DMS153 treated with DMSO at 0.1 percent for 48 hours (cell line): Measurements from ENCODE around the gene ISM1.
A peak's percentile ranks its signal among the peaks of the same experiment; 100 is the strongest.

Experiments
- DNase-seq: peaks from one replicate; lab custom pipeline; 2025; ENCODE audit not compliant: unreplicated experiment; lab: John Stamatoyannopoulos, UW

ISM1 gene

DNA sequence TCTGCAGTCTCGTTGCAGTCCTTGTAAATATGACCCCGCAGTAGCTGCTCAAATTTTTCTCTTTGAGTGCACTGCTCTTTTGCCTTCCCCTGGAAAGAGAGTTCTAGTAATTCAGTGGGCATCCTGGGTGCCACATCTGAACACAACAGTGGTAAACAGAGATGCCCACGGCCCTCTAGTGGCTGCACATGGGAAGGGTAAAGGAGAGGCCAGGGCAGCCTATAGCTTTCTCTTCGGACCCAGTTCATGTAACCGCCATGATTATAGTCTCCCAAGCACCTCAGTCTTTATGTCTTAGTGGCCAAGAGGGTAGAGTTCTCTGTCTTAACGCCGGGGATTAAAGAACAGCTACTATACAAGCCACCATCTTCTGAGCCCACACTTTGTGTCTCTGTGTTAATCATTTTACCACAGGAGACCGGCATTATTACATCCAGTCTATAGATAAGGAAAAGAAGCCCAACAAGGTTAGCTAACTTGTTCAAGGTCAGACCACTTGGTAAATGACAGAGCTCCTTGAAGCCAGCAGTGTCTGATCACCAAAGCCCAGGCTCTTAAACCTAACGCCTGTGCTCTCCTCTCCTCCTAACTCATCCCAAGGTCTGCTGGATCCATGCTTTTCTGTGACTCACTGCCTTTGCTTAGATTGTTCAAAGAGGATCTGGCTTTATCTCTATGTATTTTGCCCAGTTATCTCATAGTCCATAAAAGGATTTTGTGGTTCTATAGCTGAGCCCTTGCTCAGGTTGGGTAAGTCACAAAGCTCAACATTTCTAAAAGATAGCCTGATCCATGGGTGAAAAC is 81.8 kb downstream of the ISM1 start:
- peak; percentile 9 for DNase-seq

DNA sequence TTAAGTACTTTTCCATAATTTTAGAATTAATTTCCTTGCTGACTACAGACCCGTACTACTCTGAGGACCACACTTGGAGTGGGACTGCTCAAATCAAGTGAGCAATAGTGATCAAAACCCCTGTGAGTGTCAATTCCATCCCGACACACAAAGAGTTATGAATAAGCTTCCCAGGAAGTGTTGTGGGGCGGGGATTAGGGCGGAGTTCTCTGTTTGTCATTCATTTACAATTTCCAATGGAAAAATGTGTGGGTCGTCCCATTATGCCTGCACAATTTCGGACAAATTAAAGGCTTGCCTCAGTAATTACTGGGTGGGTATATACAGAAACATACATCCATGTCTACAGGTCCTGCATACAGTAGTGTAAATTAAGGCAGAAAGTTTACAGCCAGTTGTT is 84.2 kb downstream of the ISM1 start:
- no peak for DNase-seq

DNA sequence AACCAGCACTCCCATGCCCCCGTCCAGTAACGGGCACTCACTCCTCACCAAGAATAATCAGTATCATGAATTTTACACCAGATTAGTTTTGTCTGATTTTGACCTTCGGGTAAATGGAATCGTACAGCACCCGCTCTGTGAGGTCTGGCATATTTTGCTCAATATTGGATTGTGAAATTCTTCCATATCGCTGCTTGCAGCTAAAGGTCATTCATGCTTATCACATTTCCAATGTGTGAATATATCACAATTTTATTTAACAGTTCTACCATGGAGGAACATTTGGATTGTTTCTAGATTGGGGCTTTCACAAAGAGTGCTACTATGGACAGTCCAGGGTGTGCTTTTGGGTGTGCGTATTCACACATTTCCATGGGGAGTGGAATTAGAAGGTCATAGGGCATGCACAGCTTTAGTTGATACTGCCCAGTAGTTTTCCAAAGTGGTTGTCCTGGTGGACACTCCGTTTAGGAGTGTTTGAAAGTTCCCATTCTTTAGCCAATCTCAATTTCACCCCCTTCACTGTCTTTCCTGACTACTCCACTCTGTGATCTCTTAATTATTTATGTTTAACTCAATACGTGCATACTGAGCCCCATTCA is 86.6 kb downstream of the ISM1 start:
- no peak for DNase-seq

DNA sequence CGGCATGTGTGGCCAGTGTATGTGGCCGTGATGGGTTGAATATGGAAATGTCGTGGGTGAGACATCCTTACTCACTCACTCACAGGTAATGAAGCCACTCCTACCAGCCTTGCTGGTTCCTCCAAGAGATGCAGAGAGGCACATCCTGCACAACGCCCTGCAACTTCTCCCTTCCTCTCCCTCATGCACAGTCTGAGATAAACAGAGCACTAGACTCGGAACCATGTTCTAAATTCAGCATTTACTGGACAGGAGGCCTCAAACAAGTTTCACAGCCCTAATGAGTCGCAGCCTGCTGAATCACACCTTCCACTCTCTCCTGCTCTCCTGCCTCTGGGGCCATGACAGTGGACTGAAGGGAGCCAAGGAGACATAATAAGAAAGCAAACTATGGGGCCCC is 91.2 kb downstream of the ISM1 start:
- no peak for DNase-seq

DNA sequence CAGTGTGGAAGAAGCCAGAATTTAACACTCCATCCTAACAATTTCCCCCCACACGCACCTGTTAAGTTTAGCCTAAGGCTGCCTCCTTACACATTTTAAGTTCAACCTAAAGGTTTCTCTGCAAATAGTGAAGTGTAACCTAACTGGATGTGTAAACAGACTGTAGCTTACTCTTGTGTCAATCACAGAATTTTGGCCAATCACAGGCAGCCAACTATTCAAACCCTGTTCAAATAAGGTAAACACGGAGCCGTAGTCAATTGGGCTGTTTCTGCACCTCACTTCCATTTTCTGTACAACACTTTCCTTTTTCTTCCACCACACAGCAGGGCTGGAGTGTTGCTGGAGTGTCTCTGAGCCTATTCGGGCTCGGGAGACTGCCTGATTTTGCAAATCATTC is 92.1 kb downstream of the ISM1 start:
- DNase-seq = no peak

DNA sequence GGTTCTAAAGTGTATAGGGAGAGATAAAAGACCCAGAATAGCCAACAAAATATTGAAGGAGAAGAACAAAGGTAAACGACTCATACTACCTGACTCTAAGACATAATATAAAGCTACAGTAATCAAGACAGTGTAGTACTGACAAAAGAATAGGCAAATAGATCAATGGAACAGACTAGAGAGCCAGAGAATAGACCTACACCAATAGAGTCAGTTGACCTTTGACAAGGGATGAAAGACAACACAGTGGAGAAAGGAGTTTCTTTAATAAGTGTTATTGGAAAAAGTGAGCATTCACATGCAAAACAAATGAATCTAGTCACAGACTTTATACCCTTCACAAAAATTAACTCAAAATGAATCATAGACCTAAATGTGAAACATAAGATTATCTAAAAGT is 96.4 kb downstream of the ISM1 start:
- DNase-seq = no peak

DNA sequence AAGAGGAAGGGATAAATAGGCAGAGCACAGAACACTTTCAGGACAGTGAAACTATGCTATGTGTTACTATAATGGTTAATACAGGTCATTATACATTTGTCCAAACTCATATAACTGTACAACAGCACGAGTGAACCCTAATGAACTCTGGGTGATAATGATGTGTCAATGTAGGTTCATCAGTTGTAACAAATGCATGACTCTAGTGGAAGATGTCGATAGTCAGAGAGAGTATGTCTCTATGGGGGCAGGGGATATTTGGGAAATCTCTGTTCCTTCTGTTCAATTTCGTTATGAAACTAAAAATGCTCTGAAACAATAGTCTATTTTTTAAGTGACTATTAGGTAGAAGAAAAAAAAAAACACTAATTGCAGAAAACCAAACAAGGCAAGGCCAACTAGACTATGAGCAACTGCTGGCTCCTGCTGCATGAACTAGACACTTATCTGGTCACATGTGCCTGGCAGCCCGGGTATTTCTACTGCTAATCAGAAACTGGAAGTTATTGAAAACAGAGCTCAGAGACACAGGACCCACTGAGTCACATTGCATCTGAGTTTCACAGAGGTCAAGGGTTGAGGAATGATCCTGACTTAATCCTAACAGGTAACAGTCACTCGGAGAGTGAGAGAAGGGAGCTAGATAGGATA is 97.9 kb downstream of the ISM1 start:
- no peak for DNase-seq

DNA sequence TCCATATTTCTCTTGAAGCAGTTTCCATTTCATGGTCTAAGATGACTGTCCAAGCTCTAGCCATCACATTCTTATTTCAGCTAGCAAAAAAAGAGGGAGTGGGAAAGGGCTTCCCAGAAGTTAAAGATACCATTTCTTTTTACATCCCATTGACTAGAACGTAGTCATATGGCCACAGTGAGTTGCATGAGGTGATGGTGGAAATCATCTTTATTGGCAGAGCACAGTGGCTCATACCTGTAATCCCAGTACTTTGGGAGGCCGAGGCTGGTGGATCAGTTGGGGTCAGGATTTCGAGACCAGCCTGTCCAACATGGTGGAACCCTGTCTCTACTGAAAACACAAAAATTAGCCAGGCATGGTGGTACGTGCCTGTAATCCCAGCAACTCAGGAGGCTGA is 99.6 kb downstream of the ISM1 start:
- no peak for DNase-seq

DNA sequence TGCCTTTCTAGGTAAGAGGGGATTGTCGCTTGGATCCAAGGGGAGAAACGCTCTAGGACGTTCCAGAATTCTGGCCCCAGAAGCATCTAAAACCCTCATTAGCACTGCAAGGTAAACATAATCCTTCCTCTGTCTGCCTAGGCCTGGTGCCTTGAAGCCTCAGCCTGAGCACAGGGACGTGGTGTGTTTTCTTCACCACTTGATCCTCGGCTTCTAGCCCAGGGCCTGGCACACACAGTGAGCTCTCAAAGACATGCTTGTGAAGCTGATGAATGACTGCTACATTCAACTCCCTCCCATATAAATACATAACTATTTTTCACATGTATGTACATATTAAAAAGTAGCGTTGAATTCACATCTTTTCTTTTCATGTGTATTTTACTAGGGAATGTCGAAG is 100.3 kb downstream of the ISM1 start:
- no peak for DNase-seq

DNA sequence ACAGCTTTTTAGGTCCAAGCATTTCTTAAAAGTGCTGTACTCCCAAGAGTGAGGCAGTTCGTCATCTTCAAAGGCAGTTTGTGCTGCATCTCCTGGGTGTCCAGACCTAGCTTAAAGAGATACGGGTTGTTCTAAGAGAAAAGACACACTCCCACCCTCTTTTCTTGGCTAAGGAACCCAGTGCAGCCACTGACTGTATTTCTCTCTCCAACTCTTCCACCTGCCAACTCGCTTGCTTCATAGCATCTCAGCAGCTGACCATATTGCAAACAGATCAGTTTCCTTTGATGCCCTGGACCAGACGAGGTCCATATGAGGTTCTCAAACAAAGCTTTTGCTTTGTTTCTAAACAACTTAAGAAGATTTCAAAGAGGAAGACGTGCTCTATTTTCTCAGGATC is 101.1 kb downstream of the ISM1 start:
- DNase-seq = no peak

DNA sequence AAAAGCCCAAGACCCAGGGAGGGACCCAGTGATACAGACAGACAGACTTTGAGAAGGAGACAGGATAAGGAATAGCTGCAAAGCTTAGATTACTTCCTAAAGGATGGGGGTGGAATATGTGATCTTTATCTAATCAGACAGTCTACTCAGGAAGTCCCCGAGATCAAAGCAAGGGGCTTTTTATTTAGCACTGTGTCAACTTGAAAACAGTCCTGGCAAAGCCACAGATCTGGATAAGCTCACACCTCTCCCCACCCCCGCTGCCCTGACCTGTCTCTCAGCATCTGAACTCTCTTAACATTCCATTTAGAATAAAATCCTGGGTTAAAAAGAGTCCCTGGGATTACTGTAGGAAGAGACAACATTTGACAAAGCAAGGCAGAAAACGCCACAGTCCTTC is 101.5 kb downstream of the ISM1 start:
- DNase-seq = no peak

DNA sequence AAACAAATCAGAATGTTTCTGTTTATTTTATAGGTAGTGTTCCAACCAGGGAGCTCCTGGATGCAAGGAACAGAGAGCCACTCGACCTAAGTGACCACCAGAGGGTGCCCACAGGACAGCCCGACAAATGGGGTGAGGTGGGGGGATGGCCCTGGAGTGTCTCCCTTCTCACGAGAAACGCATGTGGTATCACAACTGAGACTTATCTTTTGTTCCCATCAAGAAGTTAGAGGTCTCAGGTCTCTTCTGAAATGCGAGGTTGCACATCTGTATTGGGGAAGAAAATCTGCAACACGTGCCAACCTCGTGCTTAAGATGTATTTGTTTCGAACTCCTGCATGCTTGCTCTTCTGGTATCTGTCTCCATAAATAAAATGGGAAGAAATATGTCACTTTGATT is 104.0 kb downstream of the ISM1 start:
- DNase-seq = no peak

DNA sequence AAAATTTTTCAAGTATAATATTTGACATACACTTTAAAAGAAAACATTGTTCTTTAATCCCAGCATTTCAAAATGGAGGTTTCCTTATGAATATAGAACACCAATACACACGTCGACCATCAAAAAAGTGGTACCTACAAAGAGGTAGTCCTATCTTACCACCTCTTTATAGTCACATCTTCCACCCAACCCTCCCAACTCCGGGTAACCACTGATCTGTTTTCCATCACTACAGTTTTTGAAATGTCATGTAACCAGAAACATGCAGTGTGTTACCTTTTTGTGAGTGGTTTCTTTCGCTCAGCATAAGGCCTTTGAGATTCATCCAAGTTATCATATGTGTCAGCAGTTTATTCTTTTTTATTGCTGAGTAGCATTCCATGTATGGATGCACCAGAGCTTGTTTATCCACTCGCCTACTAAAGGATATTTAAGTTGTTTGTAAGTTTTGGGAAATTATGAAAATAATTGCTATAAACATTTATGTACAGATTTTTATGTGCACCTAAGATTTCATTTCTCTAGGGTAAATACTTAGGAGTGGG is 104.8 kb downstream of the ISM1 start:
- DNase-seq = no peak

DNA sequence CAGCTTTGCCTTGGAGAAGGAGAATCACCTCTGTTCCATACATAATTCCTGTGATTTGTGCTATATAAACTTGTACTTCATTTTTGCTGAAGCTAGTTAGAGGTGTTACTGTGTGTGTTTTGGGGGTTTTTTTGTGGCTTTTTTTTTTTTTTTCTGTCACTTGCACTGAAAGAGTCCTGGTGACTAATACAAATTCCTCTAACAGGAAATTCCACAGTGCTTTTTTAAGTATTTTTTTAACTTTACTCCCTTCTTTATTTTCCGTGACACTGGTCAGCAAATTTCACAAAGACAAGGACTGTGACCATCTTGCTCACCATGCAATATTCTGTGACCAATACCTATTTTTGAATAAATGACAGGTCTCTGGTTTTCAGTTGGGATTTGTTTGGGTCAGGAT is 110.5 kb downstream of the ISM1 start:
- DNase-seq = no peak

DNA sequence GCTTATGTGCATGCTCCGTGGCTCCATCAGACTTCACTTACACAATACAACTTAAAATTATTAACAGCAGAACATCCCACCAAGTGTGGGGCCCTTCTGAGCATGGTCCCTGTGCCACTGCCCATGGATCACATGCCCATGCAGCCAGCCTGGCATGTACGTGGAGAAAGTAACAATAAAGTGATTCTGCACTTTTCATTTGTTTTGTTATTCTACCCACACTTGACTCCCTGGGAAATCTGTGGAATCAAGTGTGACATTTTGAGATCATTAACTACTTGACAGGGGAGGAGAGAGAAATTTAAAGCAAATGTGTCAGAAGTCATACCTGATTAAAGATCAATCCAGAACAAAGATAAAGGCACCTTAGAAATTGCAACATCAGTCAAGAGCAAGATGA is 112.0 kb downstream of the ISM1 start:
- DNase-seq = no peak

DNA sequence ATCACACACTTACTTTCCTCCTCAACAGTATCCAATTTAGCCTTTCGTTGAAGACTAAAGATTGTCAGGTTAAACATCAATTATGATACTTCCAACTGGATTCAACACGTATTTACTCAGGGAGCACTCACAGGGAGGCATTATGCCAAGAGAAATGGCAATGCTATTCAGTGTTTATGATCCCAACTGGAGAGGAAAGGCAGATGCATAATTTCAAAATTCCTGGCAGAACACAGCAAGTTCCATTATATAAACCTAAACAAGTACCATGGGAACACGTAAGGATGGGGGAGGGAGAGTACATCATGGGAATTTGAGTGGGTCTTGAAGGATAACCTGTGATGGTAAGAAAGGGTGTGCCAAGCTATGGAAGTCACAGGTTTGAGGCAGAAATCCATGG is 112.7 kb downstream of the ISM1 start:
- peak; percentile 56 for DNase-seq

DNA sequence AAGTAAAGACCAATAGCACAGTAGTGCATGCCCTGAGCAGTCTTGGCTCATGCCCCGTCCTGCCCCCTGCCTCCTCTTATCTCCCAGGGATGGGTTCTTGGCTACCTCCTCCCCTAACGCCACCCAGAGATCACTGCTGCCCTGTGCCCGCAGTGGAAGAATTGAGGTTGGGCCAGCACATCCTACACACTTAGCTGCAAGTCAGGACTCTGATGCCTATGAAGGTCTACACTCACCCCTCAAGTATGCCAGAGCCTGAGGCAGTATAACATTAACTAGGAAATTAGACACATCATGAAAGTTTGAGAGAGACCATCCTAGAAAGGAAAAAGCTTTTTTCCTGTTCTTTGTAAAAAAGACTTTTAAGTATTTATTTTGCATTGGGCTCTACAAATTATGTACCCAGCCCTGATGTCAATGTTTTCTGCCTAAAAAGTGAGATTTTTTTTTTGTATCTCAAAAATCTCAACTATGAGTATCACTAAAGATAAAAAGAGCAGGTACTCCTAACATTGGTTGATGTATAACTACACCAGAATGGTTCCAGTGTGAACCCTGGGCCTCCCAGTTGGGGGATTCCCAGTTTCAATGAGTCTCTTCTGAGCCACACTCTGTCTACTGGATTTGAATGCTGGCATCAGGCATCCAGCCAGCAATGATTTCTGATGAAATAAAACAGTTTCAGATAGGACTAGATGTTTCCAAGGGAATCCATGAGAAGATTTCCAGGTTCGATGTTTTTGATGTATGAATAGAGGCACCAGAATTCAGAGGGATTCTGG is 115.4 kb downstream of the ISM1 start:
- no peak for DNase-seq

DNA sequence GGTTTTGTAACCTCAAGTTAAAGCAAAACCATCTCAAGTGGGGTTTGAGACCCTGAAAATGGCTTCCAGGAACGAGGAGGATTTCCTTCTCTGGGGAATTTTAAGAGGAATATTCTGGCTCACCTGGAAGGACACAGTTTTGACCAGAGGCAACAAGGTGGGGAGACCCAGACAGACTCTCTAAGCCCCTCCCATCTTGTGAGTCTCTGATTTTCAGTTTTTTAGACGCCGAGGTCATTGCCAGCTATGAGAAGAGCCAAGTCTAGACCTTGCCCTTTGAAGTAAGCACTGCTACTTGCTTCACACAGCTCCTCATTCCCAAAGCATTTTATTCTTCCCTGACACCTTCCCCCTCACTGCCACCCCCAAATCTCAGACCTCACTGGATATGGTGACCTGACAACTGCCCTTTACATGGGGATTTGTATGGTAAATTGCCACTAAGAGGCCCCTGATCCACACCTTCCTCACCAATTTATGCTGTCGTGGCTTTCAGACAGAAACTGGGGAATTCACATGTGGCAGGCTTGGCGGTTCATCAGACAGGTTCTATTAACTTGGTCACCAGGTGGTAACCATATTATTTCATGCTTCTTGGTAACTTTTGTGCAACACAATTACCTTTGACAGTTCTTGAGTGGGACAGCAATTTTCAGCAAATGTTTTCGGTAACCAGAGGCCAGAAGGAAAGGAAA is 116.2 kb downstream of the ISM1 start:
- no peak for DNase-seq

DNA sequence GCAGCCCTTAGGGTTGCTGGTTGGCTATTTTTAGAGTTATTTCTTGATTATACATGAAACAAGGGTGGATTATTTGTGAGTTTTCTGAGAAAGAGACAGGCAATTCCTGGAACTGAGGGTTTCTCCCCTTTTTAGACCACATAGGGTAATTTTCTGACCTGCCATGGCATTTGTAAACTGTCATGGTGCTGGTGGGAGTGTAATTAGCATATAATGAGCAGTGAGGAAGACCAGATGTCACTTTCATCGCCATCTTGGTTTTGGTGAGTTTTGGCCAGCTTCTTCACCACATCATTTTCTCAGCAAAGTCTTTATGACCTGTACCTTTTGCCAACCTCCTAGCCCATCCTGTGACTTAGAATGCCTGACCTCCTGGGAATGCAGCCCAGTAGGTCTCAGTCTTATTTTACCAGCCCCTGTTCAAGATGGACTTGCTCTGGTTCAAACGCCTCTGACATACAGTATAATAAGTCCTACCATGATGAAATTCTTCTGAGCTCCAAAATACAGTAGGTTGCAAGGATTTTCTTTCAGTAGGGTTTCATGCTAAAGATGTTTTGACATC is 117.1 kb downstream of the ISM1 start:
- no peak for DNase-seq

DNA sequence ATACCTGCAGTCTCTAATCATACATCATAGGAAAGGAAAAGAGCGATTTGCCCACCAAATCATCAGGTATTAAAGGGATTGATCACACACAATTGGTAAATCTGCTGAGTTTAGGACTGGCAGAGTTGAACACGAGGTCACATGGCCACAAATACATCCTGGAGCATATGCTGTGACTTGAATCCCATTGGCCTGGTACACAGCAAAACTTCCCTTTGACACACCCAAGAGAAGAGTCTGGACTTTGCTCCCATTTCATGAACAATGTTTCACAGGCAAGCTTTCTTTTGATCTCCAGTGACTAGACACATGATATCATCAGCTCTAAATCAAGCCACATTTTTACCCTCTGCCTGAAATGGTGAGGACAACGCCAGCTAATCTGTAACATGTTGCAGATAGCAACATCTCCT is 117.9 kb downstream of the ISM1 start:
- DNase-seq = no peak
